Left ventricle myocardium superior (tissue), 1 donor: ENCODE data around the gene SPAG8. TPM values are rescaled to one million over a fixed set of nuclear protein-coding genes. Genes with fewer than 3 reads are reported as not detected.
A peak's percentile ranks its signal among the peaks of the same experiment; 100 is the strongest.

ENCODE experiments used
- ATAC-seq: fragments of 200-7000 bp; cut with Tn5 transposase; one replicate; pipeline ENCODE4 v1.9.1; 2020; ENCODE audit warnings: mild to moderate bottlenecking, moderate library complexity
- DNase-seq: peaks from one replicate; pipeline ENCODE4 v3.0.0-alpha.2; 2020
- intact Hi-C: fragments of 100-400 bp; cut with micrococcal nuclease; formaldehyde crosslinking; loops from one replicate; pipeline ENCODE4 v1.11.0; 2022
- total RNA-seq: library from RNA; stranded (reverse); fragmentation: NEBNext Ultra II Directional; extraction: Animal tissue kit (Norgen Biotek cat#: 25700); gene quantifications from one replicate; pipeline ENCODE4 v1.2.1, GENCODE V29; 2021
- donor health status: DM: no; HTN: yes; CAD: no; lungs with severe emphysema.

SPAG8 gene
- total RNA-seq, 1 donor from 2014 or later: 3.2 TPM

- DNase-seq (no peak), ATAC-seq (no peak)
- intact Hi-C loops: no loop called here
These were observed 22.1 kb downstream of the SPAG8 start for GRCh38 chr9:35790025-35790384.

GRCh38 chr9:35789541-35789940 is 22.5 kb downstream of the SPAG8 start:
- intact Hi-C loops: loop anchor here (2.0 kb wide), 1 partner anchor 93 kb away; no protein-coding TSS in a partner anchor
- ATAC-seq (no peak), DNase-seq (no peak)

GRCh38 chr9:35783418-35783817 is 28.6 kb downstream of the SPAG8 start:
- ATAC-seq: no peak
- no peak for DNase-seq
- intact Hi-C loops: no loop called here

GRCh38 chr9:35781066-35781465 is 31.0 kb downstream of the SPAG8 start:
- intact Hi-C loops: no loop called here
- ATAC-seq (no peak), DNase-seq (no peak)

- no peak for DNase-seq
- no peak for ATAC-seq
- intact Hi-C loops: no loop called here
These were observed 33.6 kb downstream of the SPAG8 start for GRCh38 chr9:35778496-35778895.

GRCh38 chr9:35776018-35776417 is 36.0 kb downstream of the SPAG8 start:
- intact Hi-C loops: no loop called here
- DNase-seq: no peak
- no peak for ATAC-seq

GRCh38 chr9:35774907-35775635 is 37.0 kb downstream of the SPAG8 start:
- DNase-seq (no peak), ATAC-seq (peak; percentile 58)

GRCh38 chr9:35771943-35772342 is 40.1 kb downstream of the SPAG8 start:
- intact Hi-C loops: no loop called here
- ATAC-seq: no peak
- no peak for DNase-seq

More at GRCh38 chr9:35774907-35775635, 37.0 kb downstream of the SPAG8 start:
- intact Hi-C loops: no loop called here

- no peak for DNase-seq
These were observed 40.5 kb downstream of the SPAG8 start for GRCh38 chr9:35771534-35771933.

GRCh38 chr9:35771075-35771433 is 41.0 kb downstream of the SPAG8 start:
- intact Hi-C loops: no loop called here
- ATAC-seq: peak; percentile 92
- no peak for DNase-seq

More at GRCh38 chr9:35771534-35771933, 40.5 kb downstream of the SPAG8 start:
- intact Hi-C loops: no loop called here
- ATAC-seq: peak; percentile 31

- intact Hi-C loops: no loop called here
- ATAC-seq: no peak
These were observed 42.3 kb downstream of the SPAG8 start for GRCh38 chr9:35769763-35770162.

GRCh38 chr9:35767458-35767857 is 44.6 kb downstream of the SPAG8 start:
- intact Hi-C loops: no loop called here
- no peak for ATAC-seq
- no peak for DNase-seq

More at GRCh38 chr9:35769763-35770162, 42.3 kb downstream of the SPAG8 start:
- DNase-seq: no peak

GRCh38 chr9:35766997-35767396 is 45.1 kb downstream of the SPAG8 start:
- DNase-seq (no peak), ATAC-seq (no peak)
- intact Hi-C loops: no loop called here

- DNase-seq: no peak
- intact Hi-C loops: no loop called here
- no peak for ATAC-seq
These were observed 48.3 kb downstream of the SPAG8 start for GRCh38 chr9:35763803-35764202.

- ATAC-seq (no peak), DNase-seq (no peak)
- intact Hi-C loops: no loop called here
These were observed 48.9 kb downstream of the SPAG8 start for GRCh38 chr9:35763181-35763580.

GRCh38 chr9:35760651-35761050 is 51.4 kb downstream of the SPAG8 start:
- ATAC-seq: no peak
- DNase-seq: no peak
- intact Hi-C loops: no loop called here

GRCh38 chr9:35759795-35760194 is 52.3 kb downstream of the SPAG8 start:
- intact Hi-C loops: no loop called here
- ATAC-seq (no peak), DNase-seq (no peak)

Other genes starting within 250 kb of the SPAG8 start
- 28.8 TPM for gene TESK1, start 207.0 kb downstream of the SPAG8 start, total RNA-seq
- gene CD72, start 193.8 kb downstream of the SPAG8 start, total RNA-seq: 0.77 TPM
- gene SIT1, start 161.3 kb downstream of the SPAG8 start, total RNA-seq: 0.32 TPM
- gene RMRP, start 154.2 kb downstream of the SPAG8 start, total RNA-seq: 16,495 TPM
- gene CCDC107, start 154.0 kb downstream of the SPAG8 start, total RNA-seq: 45.6 TPM
- 0.45 TPM for gene ARHGEF39, start 147.1 kb downstream of the SPAG8 start, total RNA-seq
- 0.64 TPM for gene CA9, start 138.3 kb downstream of the SPAG8 start, total RNA-seq
- 1,217 TPM for gene TPM2, start 122.3 kb downstream of the SPAG8 start, total RNA-seq
- gene TLN1, start 80.1 kb downstream of the SPAG8 start, total RNA-seq: 243 TPM
- gene CREB3, start 79.6 kb downstream of the SPAG8 start, total RNA-seq: 19.4 TPM
- 90.2 TPM for gene GBA2, start 63.0 kb downstream of the SPAG8 start, total RNA-seq
- 32.4 TPM for gene RGP1, start 63.0 kb downstream of the SPAG8 start, total RNA-seq
- not detected for gene MSMP, start 58.0 kb downstream of the SPAG8 start, total RNA-seq
- 24.6 TPM for gene NPR2, start 20.7 kb downstream of the SPAG8 start, total RNA-seq
- 75.8 TPM for gene HINT2, start 2.8 kb upstream of the SPAG8 start, total RNA-seq
- gene FAM221B, start 16.5 kb upstream of the SPAG8 start, total RNA-seq: not detected
- gene TMEM8B, start 17.0 kb upstream of the SPAG8 start, total RNA-seq: 15.9 TPM
- gene OR13J1, start 58.1 kb upstream of the SPAG8 start, total RNA-seq: not detected
- gene HRCT1, start 93.9 kb upstream of the SPAG8 start, total RNA-seq: 9.0 TPM
- gene SPAAR, start 97.2 kb upstream of the SPAG8 start, total RNA-seq: 9.8 TPM
- not detected for gene OR2S2, start 145.9 kb upstream of the SPAG8 start, total RNA-seq
- 4.5 TPM for gene RECK, start 224.7 kb upstream of the SPAG8 start, total RNA-seq